ENCODE measurements around the gene SCNN1B.

SCNN1B gene

GRCh38 chr16:23324727-23325126 is 22.6 kb downstream of the SCNN1B start:
- TF ChIP-seq, protein P1, sequence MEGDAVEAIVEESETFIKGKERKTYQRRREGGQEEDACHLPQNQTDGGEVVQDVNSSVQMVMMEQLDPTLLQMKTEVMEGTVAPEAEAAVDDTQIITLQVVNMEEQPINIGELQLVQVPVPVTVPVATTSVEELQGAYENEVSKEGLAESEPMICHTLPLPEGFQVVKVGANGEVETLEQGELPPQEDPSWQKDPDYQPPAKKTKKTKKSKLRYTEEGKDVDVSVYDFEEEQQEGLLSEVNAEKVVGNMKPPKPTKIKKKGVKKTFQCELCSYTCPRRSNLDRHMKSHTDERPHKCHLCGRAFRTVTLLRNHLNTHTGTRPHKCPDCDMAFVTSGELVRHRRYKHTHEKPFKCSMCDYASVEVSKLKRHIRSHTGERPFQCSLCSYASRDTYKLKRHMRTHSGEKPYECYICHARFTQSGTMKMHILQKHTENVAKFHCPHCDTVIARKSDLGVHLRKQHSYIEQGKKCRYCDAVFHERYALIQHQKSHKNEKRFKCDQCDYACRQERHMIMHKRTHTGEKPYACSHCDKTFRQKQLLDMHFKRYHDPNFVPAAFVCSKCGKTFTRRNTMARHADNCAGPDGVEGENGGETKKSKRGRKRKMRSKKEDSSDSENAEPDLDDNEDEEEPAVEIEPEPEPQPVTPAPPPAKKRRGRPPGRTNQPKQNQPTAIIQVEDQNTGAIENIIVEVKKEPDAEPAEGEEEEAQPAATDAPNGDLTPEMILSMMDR (IDR thresholded peaks at IDR 0.05; ENCODE audit: borderline replicate concordance, control extremely low read depth, extremely low read depth, insufficient read depth, missing control alignments), result no peak
- no peak for DNase-seq (ENCODE audit: low spot score)
- in situ Hi-C loops (cut with MboI; ENCODE audit: low sequenced_read_pairs, unreplicated experiment), result no loop called here

- TF ChIP-seq, protein P1 (IDR thresholded peaks at IDR 0.05; ENCODE audit: borderline replicate concordance, control extremely low read depth, extremely low read depth, insufficient read depth, missing control alignments), result no peak
- in situ Hi-C loops (cut with MboI; ENCODE audit: low sequenced_read_pairs, unreplicated experiment), result no loop called here
- DNase-seq (ENCODE audit: low spot score), result no peak
These were observed 25.7 kb downstream of the SCNN1B start for GRCh38 chr16:23327836-23328235.

DNA sequence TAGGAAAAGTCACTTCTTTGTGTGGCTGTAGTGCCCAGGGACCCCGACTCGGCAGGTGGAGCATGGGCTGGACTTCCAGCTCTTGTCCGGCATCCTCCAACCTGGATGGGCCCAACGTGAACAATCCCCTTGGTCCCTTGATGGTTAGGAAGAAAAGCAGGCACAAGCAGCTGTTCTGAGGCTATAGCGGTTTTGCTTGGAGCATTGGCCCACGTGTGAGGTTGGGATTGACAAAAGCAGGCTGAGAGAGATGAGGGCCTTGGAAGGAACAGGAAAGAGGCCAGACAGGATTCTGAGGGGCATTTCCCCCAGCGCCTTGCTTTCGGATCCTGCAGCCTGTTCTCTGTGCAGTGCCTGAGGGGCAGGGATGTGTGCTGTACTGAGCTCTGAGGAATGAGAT is 28.1 kb downstream of the SCNN1B start:
- in situ Hi-C loops (cut with MboI; ENCODE audit: low sequenced_read_pairs, unreplicated experiment), result no loop called here
- TF ChIP-seq, protein P1 (IDR thresholded peaks at IDR 0.05; ENCODE audit: borderline replicate concordance, control extremely low read depth, extremely low read depth, insufficient read depth, missing control alignments), result no peak
- no peak for DNase-seq (ENCODE audit: low spot score)

DNA sequence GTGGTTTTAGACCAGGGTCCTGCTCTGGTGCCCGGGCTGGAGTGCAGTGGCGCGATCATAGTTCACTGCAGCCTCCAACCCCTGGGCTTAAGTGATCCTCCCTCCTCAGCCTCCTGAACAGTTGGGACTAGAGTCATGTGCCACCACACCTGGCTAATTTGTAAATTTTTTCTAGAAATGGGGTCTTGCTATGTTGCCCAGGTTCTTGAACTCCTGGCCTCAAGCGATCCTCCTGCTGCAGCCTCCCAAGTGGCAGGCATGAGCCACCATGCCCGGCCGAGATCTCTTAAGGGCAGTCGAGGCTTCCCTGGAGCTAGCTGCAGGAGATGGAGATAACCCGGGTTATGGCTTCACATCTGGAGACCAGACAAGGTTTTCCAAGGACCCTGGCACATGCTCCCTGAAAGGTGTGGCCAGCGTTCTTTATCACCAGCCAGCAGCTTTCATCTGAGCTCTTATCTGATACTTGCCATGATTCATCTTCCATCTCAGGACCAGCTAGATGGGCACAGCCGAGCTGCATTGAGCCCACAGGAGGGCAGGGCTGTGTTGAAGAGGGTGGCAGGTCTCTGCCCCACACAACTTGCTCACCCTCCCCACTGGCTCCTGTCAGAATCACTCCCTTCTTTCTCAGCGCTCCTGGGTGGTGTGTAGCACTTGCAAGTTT is 28.6 kb downstream of the SCNN1B start:
- in situ Hi-C loops (cut with MboI; ENCODE audit: low sequenced_read_pairs, unreplicated experiment), result no loop called here
- TF ChIP-seq, protein P1 (IDR thresholded peaks at IDR 0.05; ENCODE audit: borderline replicate concordance, control extremely low read depth, extremely low read depth, insufficient read depth, missing control alignments), result no peak
- no peak for DNase-seq (ENCODE audit: low spot score)

GRCh38 chr16:23333034-23333579 is 31.0 kb downstream of the SCNN1B start:
- DNase-seq (ENCODE audit: low spot score), result no peak
- TF ChIP-seq, protein P1 (IDR thresholded peaks at IDR 0.05; ENCODE audit: borderline replicate concordance, control extremely low read depth, extremely low read depth, insufficient read depth, missing control alignments), result no peak
- in situ Hi-C loops (cut with MboI; ENCODE audit: low sequenced_read_pairs, unreplicated experiment), result no loop called here

- in situ Hi-C loops (cut with MboI; ENCODE audit: low sequenced_read_pairs, unreplicated experiment), result no loop called here
- TF ChIP-seq, protein P1 (IDR thresholded peaks at IDR 0.05; ENCODE audit: borderline replicate concordance, control extremely low read depth, extremely low read depth, insufficient read depth, missing control alignments), result no peak
- no peak for DNase-seq (ENCODE audit: low spot score)
These were observed 31.8 kb downstream of the SCNN1B start for GRCh38 chr16:23333831-23334456.
